CD4-positive, alpha-beta T cell (primary cell): ENCODE data around the gene CITED1. TPM values are rescaled to one million over a fixed set of nuclear protein-coding genes. Genes with fewer than 3 reads are reported as not detected.

Experiments used
- ATAC-seq: fragments of 200-7000 bp; cut with Tn5 transposase; one replicate; pipeline ENCODE4 v1.10.0; 2022; ENCODE audit warnings: mild to moderate bottlenecking; ENCODE audit not compliant: poor library complexity
- CTCF ChIA-PET: fragments of 350-600 bp; sonication (Branson Sonifier 250); formaldehyde crosslinking; loops from one replicate; lab custom pipeline; 2021; ENCODE audit warnings: antibody characterized with exemption, inconsistent platforms; lab: Charles Lee
- POLR2A ChIA-PET: fragments of 350-600 bp; sonication (Branson Sonifier 250); formaldehyde crosslinking; loops from one replicate; lab custom pipeline; 2021; ENCODE audit warnings: antibody characterized with exemption, inconsistent platforms; lab: Charles Lee
- DNase-seq, 14 experiments: peaks; one replicate each; pipeline ENCODE4 v3.0.0-alpha.2; 2013 to 2020; ENCODE audit warnings: mixed read lengths in 2 of 14
- H3K27ac ChIP-seq, 2 donors: one replicate each; pipeline versions ENCODE4 v1.5.1 to v1.7.0; 2013; ENCODE audit warnings: low read length in 2 of 2, low read depth in 1 of 2, mild to moderate bottlenecking in 1 of 2
- H3K27me3 ChIP-seq, 2 experiments: 1 replicate in 1 of 2; 2 replicates in 1 of 2; pipeline versions ENCODE4 v1.6.1 to v1.7.0; 2013; ENCODE audit warnings: low read length in 2 of 2, control low read depth in 1 of 2, mild to moderate bottlenecking in 1 of 2, moderate library complexity in 1 of 2; ENCODE audit not compliant: insufficient read depth in 2 of 2, control insufficient read depth in 1 of 2
- H3K36me3 ChIP-seq: one replicate; pipeline ENCODE4 v1.6.1; 2013; ENCODE audit warnings: low read length, control low read depth; ENCODE audit not compliant: insufficient read depth
- H3K4me1 ChIP-seq: one replicate; pipeline ENCODE4 v1.6.1; 2013; ENCODE audit warnings: low read length, control low read depth; ENCODE audit not compliant: insufficient read depth
- H3K4me3 ChIP-seq: one replicate; pipeline ENCODE4 v1.5.1; 2013; ENCODE audit warnings: mild to moderate bottlenecking, low read length, moderate library complexity
- H3K9me3 ChIP-seq, 2 experiments: 1 replicate in 1 of 2; 2 replicates in 1 of 2; pipeline versions ENCODE4 v1.6.1 to v1.7.0; 2013; ENCODE audit warnings: low read length in 2 of 2, mild to moderate bottlenecking in 2 of 2, control low read depth in 1 of 2, moderate library complexity in 1 of 2; ENCODE audit not compliant: control insufficient read depth in 1 of 2, insufficient read depth in 1 of 2
- H3K27ac Mint-ChIP-seq: one replicate; pipeline ENCODE4 v1.8.0; 2020; ENCODE audit warnings: mixed read lengths
- H3K27me3 Mint-ChIP-seq: one replicate; pipeline ENCODE4 v1.8.0; 2021; ENCODE audit warnings: mixed read lengths
- H3K36me3 Mint-ChIP-seq: one replicate; pipeline ENCODE4 v1.8.0; 2021; ENCODE audit warnings: low read depth, mixed read lengths
- H3K4me1 Mint-ChIP-seq: one replicate; pipeline ENCODE4 v1.8.0; 2021; ENCODE audit warnings: low read depth, mixed read lengths
- H3K4me3 Mint-ChIP-seq: one replicate; pipeline ENCODE4 v1.8.0; 2020; ENCODE audit warnings: mild to moderate bottlenecking, mixed read lengths
- H3K9me3 Mint-ChIP-seq: one replicate; pipeline ENCODE4 v1.8.0; 2020; ENCODE audit warnings: mixed read lengths
- intact Hi-C, 2 experiments: fragments of 100-400 bp; cut with DNase I in 1 of 2; cut with micrococcal nuclease in 1 of 2; formaldehyde crosslinking; loops; one replicate each; pipeline versions ENCODE4 v1.15.1 to v1.9.0; 2023 to 2025; cut with DNase I, micrococcal nuclease
- total RNA-seq, 174 experiments: library from RNA in 2 of 174; stranded (reverse) in 2 of 174; gene quantifications; one replicate each; pipeline ENCODE4 v1.2.3 and lab custom pipeline; 2021 to 2026
- TF ChIP-seq, protein P1 (sequence below): fragments of 200-600 bp; IDR thresholded peaks from one replicate; pipeline ENCODE4 v1.8.0; 2022; ENCODE audit warnings: antibody characterized with exemption, mild to moderate bottlenecking

Gene CITED1
- total RNA-seq, 2 experiments from 2014 or later, result 0.52 TPM; not detected in 1

GRCh38 chrX:72346302-72346949 is 40.7 kb upstream of the CITED1 start:
- H3K4me1 ChIP-seq, result no peaks in the 10 kb centered on the region
- TF ChIP-seq, protein P1, sequence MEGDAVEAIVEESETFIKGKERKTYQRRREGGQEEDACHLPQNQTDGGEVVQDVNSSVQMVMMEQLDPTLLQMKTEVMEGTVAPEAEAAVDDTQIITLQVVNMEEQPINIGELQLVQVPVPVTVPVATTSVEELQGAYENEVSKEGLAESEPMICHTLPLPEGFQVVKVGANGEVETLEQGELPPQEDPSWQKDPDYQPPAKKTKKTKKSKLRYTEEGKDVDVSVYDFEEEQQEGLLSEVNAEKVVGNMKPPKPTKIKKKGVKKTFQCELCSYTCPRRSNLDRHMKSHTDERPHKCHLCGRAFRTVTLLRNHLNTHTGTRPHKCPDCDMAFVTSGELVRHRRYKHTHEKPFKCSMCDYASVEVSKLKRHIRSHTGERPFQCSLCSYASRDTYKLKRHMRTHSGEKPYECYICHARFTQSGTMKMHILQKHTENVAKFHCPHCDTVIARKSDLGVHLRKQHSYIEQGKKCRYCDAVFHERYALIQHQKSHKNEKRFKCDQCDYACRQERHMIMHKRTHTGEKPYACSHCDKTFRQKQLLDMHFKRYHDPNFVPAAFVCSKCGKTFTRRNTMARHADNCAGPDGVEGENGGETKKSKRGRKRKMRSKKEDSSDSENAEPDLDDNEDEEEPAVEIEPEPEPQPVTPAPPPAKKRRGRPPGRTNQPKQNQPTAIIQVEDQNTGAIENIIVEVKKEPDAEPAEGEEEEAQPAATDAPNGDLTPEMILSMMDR, result no peak
- H3K9me3 ChIP-seq, result no peaks in the 10 kb centered on the region
- ChIA-PET CTCF (no interaction called here), POLR2A (no interaction called here)
- no peaks in the 10 kb centered on the region for H3K9me3 Mint-ChIP-seq
- H3K4me1 Mint-ChIP-seq, result no peaks in the 10 kb centered on the region
- H3K27me3 ChIP-seq, result no peaks in the 10 kb centered on the region
- no peak overlapping the region for H3K4me3 ChIP-seq
- DNase-seq (no peak), ATAC-seq (no peak)
- no peak overlapping the region for H3K4me3 Mint-ChIP-seq
- H3K36me3 Mint-ChIP-seq, result peaks cover 25% of the 10 kb centered on the region
- H3K36me3 ChIP-seq, result peaks cover under 1% of the 10 kb centered on the region
- no peak overlapping the region for H3K27ac ChIP-seq
- intact Hi-C loops, result no loop called here
- no peaks in the 10 kb centered on the region for H3K27me3 Mint-ChIP-seq
- H3K27ac Mint-ChIP-seq, result no peak overlapping the region

DNA sequence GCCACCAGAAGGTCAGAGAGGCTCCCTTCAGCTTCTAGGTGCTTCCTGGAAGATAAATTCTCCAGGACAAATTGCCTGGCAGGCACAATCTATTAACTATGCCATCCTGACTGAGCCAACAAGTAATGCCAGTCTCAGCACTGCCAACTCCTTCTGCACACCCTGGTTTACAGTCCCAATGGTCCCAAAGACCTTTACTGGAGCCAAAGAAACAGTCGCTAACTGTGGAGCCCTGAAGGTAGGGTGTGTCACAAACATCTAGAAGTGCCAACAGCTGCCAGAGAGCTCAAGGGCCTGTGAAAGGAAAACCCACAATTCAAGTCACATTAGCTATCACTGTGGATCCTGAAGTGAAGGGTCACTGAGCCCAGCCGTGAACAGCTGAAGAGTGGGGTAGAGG is 34.9 kb upstream of the CITED1 start:
- Histone ChIP-seq H3K36me3 (peaks cover 2% of the 10 kb centered on the region), H3K4me1 (no peaks in the 10 kb centered on the region), H3K27ac (no peak overlapping the region), H3K27me3 (no peaks in the 10 kb centered on the region), H3K4me3 (no peak overlapping the region), H3K9me3 (no peaks in the 10 kb centered on the region)
- no peak overlapping the region for H3K4me3 Mint-ChIP-seq
- intact Hi-C loops, result no loop called here
- DNase-seq (no peak), ATAC-seq (no peak)
- POLR2A ChIA-PET, result no interaction called here
- H3K27ac Mint-ChIP-seq, result no peak overlapping the region
- no peaks in the 10 kb centered on the region for H3K4me1 Mint-ChIP-seq
- H3K27me3 Mint-ChIP-seq, result no peaks in the 10 kb centered on the region
- H3K36me3 Mint-ChIP-seq, result peaks cover 12% of the 10 kb centered on the region
- TF ChIP-seq, protein P1, result no peak
- no peaks in the 10 kb centered on the region for H3K9me3 Mint-ChIP-seq
- CTCF ChIA-PET, result no interaction called here

DNA sequence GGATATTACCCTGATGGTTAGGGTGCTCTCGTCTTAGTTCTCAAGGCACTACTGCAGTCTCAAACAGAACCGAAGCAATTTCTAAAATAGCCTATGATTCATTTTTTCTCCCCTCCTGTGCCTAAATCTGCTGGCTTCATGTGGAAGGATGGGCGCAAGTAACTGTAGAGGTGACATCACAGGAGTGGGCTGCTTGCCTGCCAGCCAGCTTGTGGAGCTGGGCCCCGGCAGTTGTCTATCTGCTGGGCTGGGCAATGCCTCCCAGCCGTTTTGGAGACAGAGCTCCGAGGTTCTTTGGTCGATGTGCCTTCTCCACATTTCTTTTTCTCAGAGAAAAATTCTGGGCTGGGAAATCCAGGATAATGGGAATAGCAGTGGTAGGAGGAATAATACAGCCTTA is 34.3 kb upstream of the CITED1 start:
- TF ChIP-seq, protein P1, result no peak
- H3K4me1 ChIP-seq, result no peaks in the 10 kb centered on the region
- Mint-ChIP-seq H3K4me3 (no peak overlapping the region), H3K4me1 (no peaks in the 10 kb centered on the region), H3K36me3 (peaks cover 12% of the 10 kb centered on the region), H3K27ac (no peak overlapping the region), H3K9me3 (no peaks in the 10 kb centered on the region), H3K27me3 (no peaks in the 10 kb centered on the region)
- CTCF ChIA-PET, result no interaction called here
- H3K36me3 ChIP-seq, result peaks cover 2% of the 10 kb centered on the region
- H3K27me3 ChIP-seq, result no peaks in the 10 kb centered on the region
- intact Hi-C loops, result no loop called here
- H3K27ac ChIP-seq, result no peak overlapping the region
- DNase-seq, result no peak
- no peak overlapping the region for H3K4me3 ChIP-seq
- POLR2A ChIA-PET, result no interaction called here
- no peak for ATAC-seq
- no peaks in the 10 kb centered on the region for H3K9me3 ChIP-seq
